HCT116 (cell line): ENCODE results near the gene BBS9. TPM values are rescaled to one million over a fixed set of nuclear protein-coding genes. Genes with fewer than 3 reads are reported as not detected.

Experiments
- ATAC-seq: fragments of 200-7000 bp; cut with Tn5 transposase; 2 replicates; pipeline ENCODE4 v1.9.1; 2020; ENCODE audit warnings: mild to moderate bottlenecking, moderate library complexity
- BruUV-seq: library from RNA; stranded (reverse); fragments of 400-500 nt; replicated peaks from 2 replicates; lab custom pipeline; 2021; lab: Mats Ljungman, UMichigan
- CTCF ChIA-PET: fragments of 300-600 bp; sonication (Branson Sonifier 250); formaldehyde crosslinking; loops from one replicate; lab custom pipeline; 2021; ENCODE audit warnings: antibody characterized with exemption; lab: Charles Lee
- POLR2A ChIA-PET: fragments of 300-600, 350-600 bp; sonication (Branson Sonifier 250); formaldehyde crosslinking; loops from one replicate; lab custom pipeline; 2021; ENCODE audit warnings: antibody characterized with exemption; lab: Charles Lee
- RAD21 ChIA-PET, 2 experiments: fragments of 300-600 bp; sonication (Branson Sonifier 250); formaldehyde crosslinking; loops; one replicate each; lab custom pipeline; 2023; ENCODE audit warnings: low total read pairs in 2 of 2; ENCODE audit not compliant: uncharacterized antibody in 2 of 2, unreplicated experiment in 2 of 2, low non-redundant PET in 1 of 2; lab: Charles Lee
- DNase-seq: peaks from one replicate; pipeline ENCODE4 v3.0.0-alpha.2; 2010; ENCODE audit warnings: low read depth, low spot score
- H2AFZ ChIP-seq: fragments of 200-600 bp; shearing (Covaris generic), sonication (generic); 2 replicates; pipeline ENCODE4 v1.6.1; 2017; ENCODE audit warnings: low read depth, mixed run types, mixed read lengths, antibody characterized with exemption, low read length; ENCODE audit not compliant: poor library complexity, severe bottlenecking
- H3K27ac ChIP-seq: 2 replicates; pipeline ENCODE4 v1.5.1; 2012; ENCODE audit warnings: low read depth, low read length
- H3K27me3 ChIP-seq: fragments of 200-600 bp; sonication (generic); 2 replicates; pipeline ENCODE4 v1.6.1; 2016; ENCODE audit warnings: mixed run types, low read length, mixed read lengths; ENCODE audit not compliant: insufficient read depth
- H3K36me3 ChIP-seq, 2 experiments: fragments of 200-500 bp in 1 of 2; fragments of 200-600 bp in 1 of 2; sonication (Bioruptor generic) in 1 of 2; sonication (generic) in 1 of 2; 2 replicates each; pipeline versions ENCODE4 v1.5.1 to v1.6.1; 2014 to 2016; ENCODE audit warnings: low read length in 2 of 2, inconsistent platforms in 1 of 2, mixed read lengths in 1 of 2, mixed run types in 1 of 2; ENCODE audit not compliant: insufficient read depth in 2 of 2, control insufficient read depth in 1 of 2
- H3K4me1 ChIP-seq, 2 experiments: fragments of 200-600 bp in 1 of 2; sonication (generic) in 1 of 2; 2 replicates each; pipeline versions ENCODE4 v1.5.1 to v1.6.1; 2012 to 2017; ENCODE audit warnings: low read length in 2 of 2, inconsistent platforms in 1 of 2, mild to moderate bottlenecking in 1 of 2, mixed read lengths in 1 of 2, mixed run types in 1 of 2, moderate library complexity in 1 of 2; ENCODE audit not compliant: insufficient read depth in 2 of 2, control insufficient read depth in 1 of 2
- H3K4me2 ChIP-seq: fragments of 200-600 bp; sonication (generic); 2 replicates; pipeline ENCODE4 v1.6.1; 2017; ENCODE audit warnings: mixed run types, low read length, mixed read lengths
- H3K4me3 ChIP-seq, 2 experiments: fragments of 200-600 bp in 1 of 2; sonication (generic) in 1 of 2; replicated peaks in 1 of 2; 2 replicates each; pipeline ENCODE4 v1.5.1; 2011 to 2016; ENCODE audit warnings: low read length in 2 of 2, control low read depth in 1 of 2, low read depth in 1 of 2, mild to moderate bottlenecking in 1 of 2, mixed read lengths in 1 of 2, mixed run types in 1 of 2
- H3K79me2 ChIP-seq: fragments of 200-600 bp; sonication (generic); 2 replicates; pipeline ENCODE4 v1.6.1; 2017; ENCODE audit warnings: mild to moderate bottlenecking, mixed run types, low read length, moderate library complexity, mixed read lengths; ENCODE audit not compliant: insufficient read depth
- H3K9ac ChIP-seq: fragments of 200-600 bp; sonication (generic); 2 replicates; pipeline ENCODE4 v1.6.1; 2016; ENCODE audit warnings: low read length, mixed read lengths
- H3K9me2 ChIP-seq: fragments of 200-600 bp; sonication (generic), shearing (Covaris generic); 2 replicates; pipeline ENCODE4 v1.6.1; 2017; ENCODE audit warnings: mixed run types, mild to moderate bottlenecking, moderate library complexity; ENCODE audit not compliant: insufficient read depth
- H3K9me3 ChIP-seq, 2 experiments: fragments of 200-500 bp in 1 of 2; fragments of 200-600 bp in 1 of 2; sonication (Bioruptor generic) in 1 of 2; sonication (generic) in 1 of 2; 2 replicates each; pipeline ENCODE4 v1.6.1; 2014 to 2017; ENCODE audit warnings: low read length in 2 of 2, mixed read lengths in 2 of 2, inconsistent platforms in 1 of 2, low read depth in 1 of 2, mild to moderate bottlenecking in 1 of 2, mixed run types in 1 of 2, moderate library complexity in 1 of 2; ENCODE audit not compliant: control insufficient read depth in 1 of 2, insufficient read depth in 1 of 2
- H4K20me1 ChIP-seq: fragments of 200-600 bp; sonication (generic), shearing (Covaris generic); 2 replicates; pipeline ENCODE4 v1.6.1; 2017; ENCODE audit warnings: mixed run types, mild to moderate bottlenecking, moderate library complexity; ENCODE audit not compliant: insufficient read depth
- ELF1 ChIP-seq: IDR thresholded peaks from 2 replicates; pipeline ENCODE4 v1.6.1; 2012; ENCODE audit warnings: low read depth, borderline replicate concordance
- EZH2 ChIP-seq: fragments of 200-600 bp; sonication (generic); IDR thresholded peaks from 2 replicates; pipeline ENCODE4 v1.6.1; 2017; ENCODE audit warnings: antibody characterized with exemption, mixed run types
- POLR2A ChIP-seq: IDR thresholded peaks from 2 replicates; pipeline ENCODE4 v1.7.0; 2011; ENCODE audit warnings: borderline replicate concordance; ENCODE audit not compliant: insufficient read depth, insufficient read length; ENCODE audit errors: extremely low read depth
- REST ChIP-seq: IDR thresholded peaks from 2 replicates; pipeline ENCODE4 v1.6.1; 2012; ENCODE audit warnings: low read depth
- SP1 ChIP-seq: IDR thresholded peaks from 2 replicates; pipeline ENCODE4 v1.6.1; 2012; ENCODE audit warnings: low read depth
- ZBTB33 ChIP-seq: IDR thresholded peaks from 2 replicates; pipeline ENCODE4 v1.6.1; 2011; ENCODE audit warnings: mild to moderate bottlenecking, low read length, moderate library complexity; ENCODE audit not compliant: insufficient replicate concordance; ENCODE audit errors: extremely low read depth
- ZFX ChIP-seq: fragments of 450-650 bp; IDR thresholded peaks from 2 replicates; pipeline ENCODE4 v1.6.1; 2017
- intact Hi-C: fragments of 100-400 bp; cut with micrococcal nuclease; formaldehyde crosslinking; loops from 2 replicates; pipeline ENCODE4 v1.10.0; 2022
- total RNA-seq: library from RNA; stranded (reverse); gene quantifications from one replicate; pipeline ENCODE4 v1.2.1, GENCODE V29; 2021; ENCODE audit not compliant: unreplicated experiment

BBS9 gene
- total RNA-seq, 1 experiment from 2014 or later: 7.1 TPM

- TF ChIP-seq ZBTB33: no peak
Measured at GRCh38 chr7:33190688-33191304, 61.4 kb downstream of the BBS9 start (continued).

GRCh38 chr7:33191340-33191739, 62.0 kb downstream of the BBS9 start:
- Histone ChIP-seq H3K27ac (no peak overlapping the region), H3K27me3 (no peaks in the 10 kb centered on the region), H4K20me1 (no peaks in the 10 kb centered on the region), H3K9me3 (no peaks in the 10 kb centered on the region), H3K4me1 (peaks cover 0 to 6% of the 10 kb centered on the region in 2 experiments; a peak in 1 of 4 replicates), H3K4me3 (no peak overlapping the region), H3K9me2 (no peaks in the 10 kb centered on the region), H2AFZ (no peak overlapping the region), H3K9ac (no peak overlapping the region), H3K4me2 (peak overlapping the region; percentile 16), H3K36me3 (no peaks in the 10 kb centered on the region), H3K79me2 (no peaks in the 10 kb centered on the region)
- CTCF ChIA-PET: no interaction called here
- RAD21 ChIA-PET: no interaction called here
- intact Hi-C loops: no loop called here
- DNase-seq (no peak), ATAC-seq (peak; percentile 91)
- TF ChIP-seq ELF1 (no peak), REST (no peak), EZH2 (no peak), POLR2A (no peak), SP1 (no peak), ZFX (no peak)
- POLR2A ChIA-PET: no interaction called here
- BruUV-seq: no TSS peak
